GM19239 (cell line): ENCODE data around the gene SLC4A3.

Experiments
- DNase-seq: peaks from one replicate; pipeline ENCODE4 v3.0.0; 2011; ENCODE audit warnings: low spot score; ENCODE audit not compliant: insufficient read length
- FAIRE-seq: peaks from 2 replicates; lab custom pipeline; 2011; peaks lifted over from hg19 to GRCh38; lab: Jason Lieb, UNC

Gene SLC4A3

DNA sequence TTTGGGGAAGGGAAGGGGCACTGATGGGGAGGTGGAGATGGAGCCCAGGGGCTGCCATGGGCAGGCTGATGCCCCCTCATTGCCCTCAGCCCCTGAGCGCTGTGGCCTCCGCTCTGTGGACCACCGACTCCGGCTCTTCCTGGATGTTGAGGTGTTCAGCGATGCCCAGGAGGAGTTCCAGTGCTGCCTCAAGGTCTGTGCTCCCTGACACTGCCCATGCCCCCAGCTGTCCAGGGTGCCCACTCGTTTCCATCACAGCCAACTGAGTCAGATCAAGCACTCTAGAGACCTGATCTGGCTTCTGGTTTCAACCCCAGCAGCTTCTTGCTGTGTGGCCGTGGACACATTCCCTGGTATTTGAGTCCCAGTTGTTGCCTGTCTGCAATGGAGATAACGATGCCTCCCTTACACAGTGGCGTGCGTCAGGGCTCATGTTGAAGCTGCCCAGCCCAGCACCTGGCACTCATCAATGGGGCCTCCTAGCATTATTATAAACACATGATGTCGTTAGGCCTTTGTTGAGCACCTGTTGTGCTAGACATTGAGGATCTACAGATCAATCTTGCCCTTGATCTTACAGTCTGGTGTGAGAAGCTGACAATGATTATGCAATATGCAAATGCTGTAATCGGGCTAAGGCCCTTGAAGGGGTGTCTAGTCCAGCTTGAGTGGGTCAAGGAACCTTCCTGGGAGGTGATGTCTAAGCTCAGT, 15.4 kb upstream of the SLC4A3 start:
- DNase-seq = no peak
- no peak for FAIRE-seq

GRCh38 chr2:219612577-219613286, 14.7 kb upstream of the SLC4A3 start:
- FAIRE-seq = no peak

GRCh38 chr2:219613461-219614070, 13.9 kb upstream of the SLC4A3 start:
- FAIRE-seq = no peak
- DNase-seq = no peak

More at GRCh38 chr2:219612577-219613286, 14.7 kb upstream of the SLC4A3 start:
- no peak for DNase-seq

- DNase-seq (no peak), FAIRE-seq (no peak)
Observed at GRCh38 chr2:219614076-219614860, 13.2 kb upstream of the SLC4A3 start.

DNA sequence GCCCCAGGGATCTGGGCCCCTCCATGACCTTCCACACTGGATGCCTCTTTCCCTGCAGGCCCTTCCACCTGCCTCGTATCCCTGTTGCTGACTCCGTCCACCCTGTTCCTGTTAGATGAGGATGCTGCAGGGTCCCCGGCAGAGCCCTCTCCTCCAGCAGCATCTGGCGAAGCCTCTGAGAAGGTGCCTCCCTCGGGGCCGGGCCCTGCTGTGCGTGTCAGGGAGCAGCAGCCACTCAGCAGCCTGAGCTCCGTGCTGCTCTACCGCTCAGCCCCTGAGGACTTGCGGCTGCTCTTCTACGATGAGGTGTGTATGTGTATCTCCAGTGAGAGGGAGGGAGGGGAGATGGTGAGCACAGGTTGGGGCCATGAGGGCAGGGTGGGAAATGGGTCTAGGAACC, 12.4 kb upstream of the SLC4A3 start:
- FAIRE-seq (no peak), DNase-seq (no peak)

DNA sequence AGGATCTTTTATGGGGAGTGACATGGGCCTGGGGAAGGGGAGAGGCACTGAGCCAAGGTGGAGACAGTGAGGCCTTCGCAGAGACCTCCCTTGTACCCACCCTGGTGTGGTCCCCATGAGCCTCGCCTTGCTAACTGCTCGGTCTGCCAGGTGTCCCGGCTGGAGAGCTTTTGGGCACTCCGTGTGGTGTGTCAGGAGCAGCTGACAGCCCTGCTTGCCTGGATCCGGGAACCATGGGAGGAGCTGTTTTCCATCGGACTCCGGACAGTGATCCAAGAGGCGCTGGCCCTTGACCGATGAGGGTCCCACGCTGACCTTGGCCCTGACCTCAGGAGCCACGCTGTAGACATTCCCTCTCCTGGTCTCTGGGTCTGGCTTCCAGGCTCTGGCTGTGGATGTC, 11.5 kb upstream of the SLC4A3 start:
- no peak for DNase-seq
- no peak for FAIRE-seq

DNA sequence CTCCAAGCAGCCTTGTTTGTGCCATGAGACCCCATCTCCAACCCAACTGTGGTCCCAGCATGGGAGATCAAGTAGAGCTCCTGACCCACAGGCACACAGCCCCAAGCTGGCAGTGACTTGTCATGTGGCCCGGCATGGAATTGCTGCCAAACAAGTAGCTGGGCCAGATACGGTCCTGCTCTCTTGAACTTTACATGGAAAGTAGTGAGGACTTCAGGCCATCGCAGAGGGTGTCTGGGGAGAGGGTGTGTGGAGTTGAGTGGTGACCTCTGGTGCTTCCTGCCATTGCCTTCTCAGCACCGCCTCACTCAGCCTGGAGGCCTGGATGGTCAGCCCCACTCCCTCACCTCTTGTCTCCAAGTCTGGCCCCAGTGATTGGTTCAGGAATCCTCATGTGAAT, 10.9 kb upstream of the SLC4A3 start:
- DNase-seq = no peak
- FAIRE-seq = no peak

- FAIRE-seq (no peak), DNase-seq (no peak)
Observed at GRCh38 chr2:219618733-219619122, 8.7 kb upstream of the SLC4A3 start.

DNA sequence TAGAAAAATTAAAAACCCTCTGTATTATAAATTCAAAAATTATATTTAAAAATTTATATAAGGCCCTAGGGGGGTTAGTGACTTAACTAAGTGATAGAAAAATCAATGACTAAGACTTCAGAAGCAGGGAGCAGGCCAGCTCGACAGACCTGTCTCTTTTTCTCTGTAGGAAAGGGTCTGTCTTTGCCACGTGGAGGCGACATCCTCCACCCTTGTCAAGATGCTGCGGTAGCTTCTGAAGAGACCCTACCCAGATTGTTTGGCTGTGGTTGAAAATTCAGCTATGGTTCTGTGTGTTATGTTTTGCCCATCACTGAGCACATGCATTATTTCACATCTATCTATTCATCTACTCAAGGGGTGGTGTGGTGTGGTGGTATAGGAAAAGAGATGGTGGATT, 8.2 kb upstream of the SLC4A3 start:
- FAIRE-seq = no peak

GRCh38 chr2:219620546-219620945, 6.9 kb upstream of the SLC4A3 start:
- DNase-seq = no peak
- no peak for FAIRE-seq

More for the DNA sequence above, 8.2 kb upstream of the SLC4A3 start:
- DNase-seq = no peak

GRCh38 chr2:219621935-219622334, 5.5 kb upstream of the SLC4A3 start:
- FAIRE-seq (no peak), DNase-seq (no peak)

GRCh38 chr2:219622472-219622871, 5.0 kb upstream of the SLC4A3 start:
- no peak for FAIRE-seq
- no peak for DNase-seq

DNA sequence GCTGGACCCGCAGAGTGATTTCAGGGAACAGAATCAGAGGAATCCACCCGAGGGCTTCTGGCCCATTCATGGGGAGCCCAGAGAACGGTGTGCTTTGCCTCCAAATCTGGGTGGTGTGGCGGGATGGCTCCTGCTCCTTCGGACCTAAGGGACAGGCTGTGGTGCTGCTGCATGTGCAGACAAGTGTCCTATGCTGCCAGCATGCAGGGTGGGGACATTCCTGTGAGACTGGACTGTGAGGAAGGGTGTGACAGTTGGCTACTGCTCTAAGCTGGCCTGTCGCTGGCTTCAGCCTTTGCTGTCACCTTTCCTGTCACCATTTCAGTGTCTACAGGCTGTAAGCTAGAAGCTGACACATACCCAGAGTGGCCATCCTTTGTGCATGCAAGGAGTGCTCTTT, 2.9 kb upstream of the SLC4A3 start:
- FAIRE-seq = no peak

DNA sequence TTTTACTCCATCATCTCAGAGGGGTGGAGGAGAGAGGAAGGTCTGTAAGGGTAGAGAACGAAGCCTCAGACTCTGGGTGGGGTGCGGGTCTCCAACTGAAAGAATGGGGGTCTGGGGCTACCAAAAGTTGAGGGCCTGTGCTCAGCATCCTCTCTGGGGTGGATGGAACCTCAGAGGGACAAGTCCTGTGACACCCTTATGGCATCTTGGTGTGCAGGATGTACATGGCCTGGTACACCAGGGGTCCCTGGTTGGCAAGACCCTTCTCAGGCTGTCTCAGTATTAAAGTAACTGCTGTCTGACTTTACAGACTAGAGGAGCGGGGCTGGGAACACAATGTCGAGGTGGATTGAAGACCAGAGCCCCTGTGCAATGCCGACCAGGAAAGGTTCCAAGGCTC, 2.3 kb upstream of the SLC4A3 start:
- DNase-seq (no peak), FAIRE-seq (no peak)

More for the DNA sequence above, 2.9 kb upstream of the SLC4A3 start:
- no peak for DNase-seq

DNA sequence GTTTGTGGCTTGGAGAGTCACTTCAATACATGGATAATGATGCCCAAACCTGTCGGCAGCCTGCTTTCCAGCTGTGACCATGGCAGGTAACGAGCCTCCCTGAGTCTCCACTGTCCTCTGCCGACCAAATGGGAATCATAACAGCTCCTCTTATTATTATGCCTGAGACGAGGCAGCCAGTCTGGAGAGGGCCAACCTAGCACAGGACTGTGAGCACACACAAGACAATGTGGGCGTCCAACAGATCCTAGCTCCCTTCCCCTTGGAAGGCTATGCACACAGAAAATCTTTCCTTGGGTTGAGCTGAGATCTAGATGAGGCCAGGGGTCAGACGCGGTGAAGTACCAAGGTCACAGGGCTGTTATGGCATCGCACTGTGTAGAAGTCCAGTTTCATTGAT, 890 bp upstream of the SLC4A3 start:
- DNase-seq (no peak), FAIRE-seq (no peak)

DNA sequence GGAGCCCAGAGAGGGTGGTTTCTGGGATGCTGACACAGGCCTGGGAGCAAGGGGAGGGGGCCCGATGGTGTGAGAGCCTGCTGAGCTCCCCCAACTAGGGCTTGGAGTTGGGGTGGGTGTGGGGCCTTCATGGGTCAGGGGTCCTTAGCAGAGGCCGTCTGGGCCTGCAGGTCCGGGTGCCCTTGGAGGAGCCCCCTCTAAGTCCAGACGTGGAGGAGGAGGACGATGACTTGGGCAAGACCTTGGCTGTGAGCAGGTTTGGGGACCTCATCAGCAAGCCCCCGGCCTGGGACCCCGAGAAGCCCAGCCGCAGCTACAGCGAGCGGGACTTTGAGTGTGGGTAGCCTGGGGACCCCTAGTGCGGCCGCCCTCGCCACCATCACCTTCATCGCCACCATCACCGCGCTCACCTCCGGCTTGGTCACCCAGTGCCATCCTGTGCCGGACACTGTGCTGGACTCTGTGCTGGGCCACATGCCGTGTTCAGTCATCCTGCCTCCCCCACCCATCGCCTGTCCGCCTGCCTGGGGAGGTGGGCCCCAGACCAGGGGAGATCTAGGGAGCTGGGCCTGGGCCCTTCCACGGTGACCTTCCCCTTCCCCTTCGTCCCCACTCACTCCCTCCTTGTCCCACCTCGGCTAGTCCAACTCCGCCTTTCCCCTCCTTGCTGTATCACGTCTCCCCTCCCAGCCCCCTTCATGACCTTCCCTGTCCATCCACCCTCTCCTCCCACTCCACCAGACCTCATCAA, 980 bp downstream of the SLC4A3 start:
- FAIRE-seq (no peak), DNase-seq (no peak)

GRCh38 chr2:219628986-219629901, 1.8 kb downstream of the SLC4A3 start:
- FAIRE-seq (no peak), DNase-seq (no peak)

- FAIRE-seq (no peak), DNase-seq (no peak)
Observed at GRCh38 chr2:219629976-219630695, 2.7 kb downstream of the SLC4A3 start.
